CD14-positive monocyte (primary cell): ENCODE measurements around the gene DPY19L3. TPM values are rescaled to one million over a fixed set of nuclear protein-coding genes. Genes with fewer than 3 reads are reported as not detected.

ENCODE experiments used
- DNase-seq, 3 donors: peaks; one replicate each; pipeline ENCODE4 v3.0.0-alpha.2; 2011 to 2022
- H2AFZ ChIP-seq: 2 replicates; pipeline ENCODE4 v1.6.0; 2012; ENCODE audit warnings: mild to moderate bottlenecking, low read depth, low read length, inconsistent platforms; ENCODE audit not compliant: insufficient read depth, poor library complexity, severe bottlenecking
- H3K27ac ChIP-seq, 2 donors: 1 replicate in 1 of 2; 2 replicates in 1 of 2; pipeline ENCODE4 v1.5.1; 2012 to 2013; ENCODE audit warnings: low read length in 2 of 2, control low read depth in 1 of 2, inconsistent platforms in 1 of 2, low read depth in 1 of 2, mild to moderate bottlenecking in 1 of 2
- H3K27me3 ChIP-seq, 2 donors: one replicate each; pipeline versions ENCODE4 v1.6.0 to v1.6.1; 2011 to 2013; ENCODE audit warnings: low read length in 2 of 2; ENCODE audit not compliant: control insufficient read depth in 2 of 2, insufficient read depth in 2 of 2
- H3K36me3 ChIP-seq, 2 donors: replicated peaks in 1 of 2; 1 replicate in 1 of 2; 2 replicates in 1 of 2; pipeline versions ENCODE4 v1.5.1 to v1.6.1; 2012 to 2013; ENCODE audit warnings: low read length in 2 of 2, control low read depth in 1 of 2, inconsistent platforms in 1 of 2, mild to moderate bottlenecking in 1 of 2; ENCODE audit not compliant: insufficient read depth in 2 of 2, control insufficient read depth in 1 of 2
- H3K4me1 ChIP-seq, 2 donors: 1 replicate in 1 of 2; 2 replicates in 1 of 2; pipeline versions ENCODE4 v1.5.1 to v1.6.1; 2012 to 2013; ENCODE audit warnings: low read length in 2 of 2, control low read depth in 1 of 2, inconsistent platforms in 1 of 2, mild to moderate bottlenecking in 1 of 2, moderate library complexity in 1 of 2; ENCODE audit not compliant: insufficient read depth in 2 of 2, control insufficient read depth in 1 of 2
- H3K4me2 ChIP-seq: replicated peaks from 2 replicates; pipeline ENCODE3; 2012; ENCODE audit warnings: low read length, moderate library complexity, mild to moderate bottlenecking; ENCODE audit not compliant: poor library complexity, severe bottlenecking; ENCODE audit errors: extremely low read depth
- H3K4me3 ChIP-seq, 3 experiments: fragments of 200-600 bp in 1 of 3; sonication (generic) in 1 of 3; replicated peaks in 1 of 3; 1 replicate in 2 of 3; 2 replicates in 1 of 3; pipeline ENCODE4 v1.5.1; 2011 to 2013; ENCODE audit warnings: low read length in 3 of 3, mild to moderate bottlenecking in 3 of 3, control low read depth in 2 of 3, low read depth in 2 of 3, inconsistent platforms in 1 of 3, moderate library complexity in 1 of 3
- H3K79me2 ChIP-seq: 2 replicates; pipeline ENCODE4 v1.6.0; 2012; ENCODE audit warnings: mild to moderate bottlenecking, control low read depth, inconsistent platforms, low read length, moderate library complexity; ENCODE audit not compliant: insufficient read depth
- H3K9ac ChIP-seq: 2 replicates; pipeline ENCODE4 v1.6.0; 2017; ENCODE audit warnings: low read length, mild to moderate bottlenecking; ENCODE audit not compliant: insufficient read depth, poor library complexity, severe bottlenecking
- H3K9me3 ChIP-seq, 2 donors: replicated peaks in 1 of 2; 1 replicate in 1 of 2; 2 replicates in 1 of 2; pipeline versions ENCODE4 v1.5.1 to v1.6.1; 2012 to 2013; ENCODE audit warnings: low read length in 2 of 2, control low read depth in 1 of 2; ENCODE audit not compliant: control insufficient read depth in 1 of 2, insufficient read depth in 1 of 2
- H4K20me1 ChIP-seq: 2 replicates; pipeline ENCODE4 v1.6.0; 2012; ENCODE audit warnings: mild to moderate bottlenecking, low read length, control low read depth, moderate library complexity; ENCODE audit not compliant: insufficient read depth
- H3K27ac Mint-ChIP-seq, 7 donors: one replicate each; pipeline ENCODE4 v1.8.0; 2020; ENCODE audit warnings: mild to moderate bottlenecking in 7 of 7, mixed read lengths in 7 of 7, moderate library complexity in 6 of 7, inconsistent platforms in 2 of 7
- H3K27me3 Mint-ChIP-seq, 3 donors: one replicate each; pipeline ENCODE4 v1.8.0; 2021 to 2022; ENCODE audit warnings: low read depth in 3 of 3, mild to moderate bottlenecking in 3 of 3, mixed read lengths in 3 of 3, moderate library complexity in 3 of 3, inconsistent platforms in 1 of 3
- H3K36me3 Mint-ChIP-seq, 2 donors: one replicate each; pipeline ENCODE4 v1.8.0; 2020; ENCODE audit warnings: mixed read lengths in 2 of 2, inconsistent platforms in 1 of 2, mild to moderate bottlenecking in 1 of 2
- H3K4me1 Mint-ChIP-seq: one replicate; pipeline ENCODE4 v1.8.0; 2020; ENCODE audit warnings: mild to moderate bottlenecking, mixed read lengths
- H3K4me3 Mint-ChIP-seq, 2 donors: one replicate each; pipeline ENCODE4 v1.8.0; 2020; ENCODE audit warnings: mild to moderate bottlenecking in 2 of 2, mixed read lengths in 2 of 2, moderate library complexity in 1 of 2
- H3K9me3 Mint-ChIP-seq, 7 donors: one replicate each; pipeline ENCODE4 v1.8.0; 2020 to 2022; ENCODE audit warnings: mixed read lengths in 7 of 7, mild to moderate bottlenecking in 6 of 7, moderate library complexity in 6 of 7, inconsistent platforms in 2 of 7
- CTCF ChIP-seq: fragments of 200-600 bp; IDR thresholded peaks from one replicate; pipeline ENCODE4 v1.8.0; 2022; ENCODE audit warnings: antibody characterized with exemption, mild to moderate bottlenecking
- WGBS: methylation state at CpG from one replicate; pipeline ENCODE4 v1.1.5; 2013; ENCODE audit warnings: missing lambda C conversion rate; ENCODE audit not compliant: insufficient coverage; 5-methylcytosine and 5-hydroxymethylcytosine counted together
- intact Hi-C, 2 donors: fragments of 100-400 bp; cut with micrococcal nuclease; formaldehyde crosslinking; loops; one replicate each; pipeline versions ENCODE4 v1.15.0 to v1.15.1; 2023
- polyA plus RNA-seq, 3 donors: library from polyadenylated mRNA; depleted of rRNA in 1 of 3; unstranded in 2 of 3; stranded (reverse) in 1 of 3; fragments of 300-500 nt in 2 of 3; fragments of >200 nt in 1 of 3; fragmentation: Illumina TruSeq in 2 of 3; gene quantifications; 1 replicate in 2 of 3; 2 replicates in 1 of 3; pipeline ENCODE4 v1.2.3, GENCODE V29; 2012 to 2021

Gene DPY19L3
- polyA plus RNA-seq, 3 donors: 6.5 to 13.8 (median 7.7) TPM

DNA sequence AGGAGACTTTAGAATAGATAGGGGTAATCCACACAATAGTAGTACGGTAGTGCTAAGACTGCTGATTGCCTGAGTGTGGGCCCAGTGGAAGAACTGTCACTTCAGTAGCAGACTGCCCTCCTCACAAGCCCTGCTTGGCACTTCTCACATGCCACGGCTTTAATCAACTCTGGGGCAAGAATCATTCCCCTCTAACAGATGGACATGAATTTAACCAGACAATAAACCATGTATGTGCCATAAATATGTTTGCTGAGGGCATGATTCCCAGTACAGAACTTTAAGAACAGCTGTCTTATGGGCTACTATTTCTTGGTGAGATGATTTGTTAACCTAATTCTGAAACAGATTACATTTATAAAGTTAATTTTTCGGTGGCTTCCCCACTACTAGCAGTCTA lies 22.0 kb downstream of the DPY19L3 start:
- no peak overlapping the region for H3K4me3 ChIP-seq
- no peak overlapping the region for H3K27ac ChIP-seq
- Mint-ChIP-seq H3K27me3 (peaks cover 1 to 4% (median 3%) of the 10 kb centered on the region in 3 donors), H3K4me1 (peaks cover 4% of the 10 kb centered on the region), H3K27ac (no peak overlapping the region), H3K9me3 (no peaks in the 10 kb centered on the region), H3K36me3 (peaks cover 22 to 37% of the 10 kb centered on the region in 2 donors), H3K4me3 (no peak overlapping the region)
- WGBS: no CpG with 5 or more reads among the region's 3 CpGs
- no peak overlapping the region for H2AFZ ChIP-seq
- H3K9ac ChIP-seq: no peak overlapping the region
- no peaks in the 10 kb centered on the region for H3K79me2 ChIP-seq
- H3K9me3 ChIP-seq: no peaks in the 10 kb centered on the region
- DNase-seq: no peak
- peaks cover 6 to 8% of the 10 kb centered on the region in 2 donors for H3K4me1 ChIP-seq
- intact Hi-C loops: no loop called here
- no peak for TF ChIP-seq CTCF
- no peaks in the 10 kb centered on the region for H3K27me3 ChIP-seq
- no peaks in the 10 kb centered on the region for H4K20me1 ChIP-seq
- no peak overlapping the region for H3K4me2 ChIP-seq
- H3K36me3 ChIP-seq: no peaks in the 10 kb centered on the region

DNA sequence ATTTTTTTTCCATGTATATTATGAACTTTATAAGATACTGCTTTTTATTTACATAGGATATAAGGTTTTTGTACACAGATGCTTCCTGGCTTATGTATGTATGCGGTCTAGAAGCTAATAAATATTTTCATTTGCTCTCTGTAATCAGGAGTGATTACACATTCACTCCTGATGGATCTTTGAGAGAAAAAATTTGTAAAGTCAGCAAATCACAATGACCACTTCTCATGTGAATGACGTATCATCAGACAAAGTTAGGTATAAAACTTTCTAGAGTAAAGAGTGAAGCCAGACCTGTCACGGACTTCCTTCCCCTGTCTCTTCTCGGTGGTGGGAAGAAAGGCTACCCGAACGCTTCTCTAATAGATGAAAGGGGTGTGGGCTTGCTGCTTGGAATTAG lies 31.1 kb downstream of the DPY19L3 start:
- no peak for TF ChIP-seq CTCF
- Histone ChIP-seq H3K27ac (no peak overlapping the region), H3K4me3 (no peak overlapping the region), H4K20me1 (no peaks in the 10 kb centered on the region), H3K36me3 (peaks cover 16 to 40% of the 10 kb centered on the region in 2 donors), H3K27me3 (no peaks in the 10 kb centered on the region), H3K79me2 (no peaks in the 10 kb centered on the region), H3K4me2 (no peak overlapping the region), H3K9me3 (no peaks in the 10 kb centered on the region), H2AFZ (no peak overlapping the region), H3K9ac (no peak overlapping the region), H3K4me1 (no peaks in the 10 kb centered on the region)
- H3K9me3 Mint-ChIP-seq: no peaks in the 10 kb centered on the region
- peaks cover 51 to 52% of the 10 kb centered on the region in 2 donors for H3K36me3 Mint-ChIP-seq
- H3K27ac Mint-ChIP-seq: no peak overlapping the region
- WGBS: no CpG with 5 or more reads among the region's 6 CpGs
- H3K4me1 Mint-ChIP-seq: no peaks in the 10 kb centered on the region
- no peak for DNase-seq
- peaks cover 0 to 2% (median 0%) of the 10 kb centered on the region in 3 donors for H3K27me3 Mint-ChIP-seq
- no peak overlapping the region for H3K4me3 Mint-ChIP-seq
- intact Hi-C loops: no loop called here
